GM18907 (cell line): ENCODE data around the gene PPP2R2D.

Source experiments
- ATAC-seq: cut with Tn5 transposase; IDR thresholded peaks from one replicate; pipeline ENCODE4 v1.9.1; 2021; ENCODE audit warnings: mild to moderate bottlenecking, moderate library complexity; ENCODE audit not compliant: unreplicated experiment

The PPP2R2D gene

GRCh38 chr10:131886237-131886636 lies 14.6 kb upstream of the PPP2R2D start:
- no peak for ATAC-seq

GRCh38 chr10:131888186-131888604 lies 12.6 kb upstream of the PPP2R2D start:
- ATAC-seq, result no peak

- no peak for ATAC-seq
Measured at GRCh38 chr10:131889755-131890154, 11.1 kb upstream of the PPP2R2D start.

- no peak for ATAC-seq
Measured at GRCh38 chr10:131890276-131891195, 10.3 kb upstream of the PPP2R2D start.

GRCh38 chr10:131891196-131891928 lies 9.4 kb upstream of the PPP2R2D start:
- ATAC-seq, result no peak

GRCh38 chr10:131891929-131892805 lies 8.6 kb upstream of the PPP2R2D start:
- ATAC-seq, result no peak

GRCh38 chr10:131892806-131893675 lies 7.8 kb upstream of the PPP2R2D start:
- no peak for ATAC-seq

GRCh38 chr10:131895116-131895515 lies 5.7 kb upstream of the PPP2R2D start:
- no peak for ATAC-seq

- ATAC-seq, result no peak
Measured at GRCh38 chr10:131896403-131896802, 4.4 kb upstream of the PPP2R2D start.

GRCh38 chr10:131897297-131897899 lies 3.4 kb upstream of the PPP2R2D start:
- no peak for ATAC-seq

GRCh38 chr10:131898061-131898460 lies 2.7 kb upstream of the PPP2R2D start:
- no peak for ATAC-seq

- no peak for ATAC-seq
Measured at GRCh38 chr10:131898713-131899112, 2.1 kb upstream of the PPP2R2D start.

- no peak for ATAC-seq
Measured at GRCh38 chr10:131899116-131899690, 1.6 kb upstream of the PPP2R2D start.

GRCh38 chr10:131899695-131900349 lies 986 bp upstream of the PPP2R2D start:
- no peak for ATAC-seq

GRCh38 chr10:131901181-131901829 lies 497 bp downstream of the PPP2R2D start:
- peak; percentile 27 for ATAC-seq

- no peak for ATAC-seq
Measured at GRCh38 chr10:131902211-131902610, 1.4 kb downstream of the PPP2R2D start.

- ATAC-seq, result no peak
Measured at GRCh38 chr10:131902691-131903090, 1.9 kb downstream of the PPP2R2D start.

GRCh38 chr10:131905267-131905571 lies 4.4 kb downstream of the PPP2R2D start:
- no peak for ATAC-seq
